ENCODE measurements around the gene MORN1.

MORN1 gene

DNA sequence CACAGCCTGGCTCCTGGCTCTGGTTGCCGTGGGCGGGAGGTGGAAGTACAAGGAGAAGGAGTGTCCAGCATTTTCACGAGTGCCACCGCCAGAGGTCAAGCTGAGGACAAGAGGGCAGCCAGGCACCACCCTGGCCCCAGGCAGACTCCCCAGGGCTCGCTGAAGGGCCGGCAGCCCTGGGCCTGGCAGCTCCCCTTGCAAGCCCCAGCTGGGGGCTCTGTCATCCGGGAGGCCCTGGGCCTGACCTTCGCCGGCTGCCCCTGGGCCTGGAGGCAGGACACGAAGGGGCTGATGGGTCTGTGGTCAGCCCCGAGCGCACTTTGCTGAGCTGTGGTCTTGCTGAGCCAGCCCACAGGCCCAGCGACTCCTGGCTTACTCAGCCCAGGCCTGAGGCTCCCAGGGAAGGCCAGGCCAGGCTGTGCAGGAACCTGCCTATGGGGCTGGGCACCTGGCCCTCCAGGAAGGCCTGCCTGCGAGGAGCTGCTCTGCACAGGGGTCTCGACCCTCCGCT, 74.8 kb downstream of the MORN1 start:
- DNase-seq = no peak

DNA sequence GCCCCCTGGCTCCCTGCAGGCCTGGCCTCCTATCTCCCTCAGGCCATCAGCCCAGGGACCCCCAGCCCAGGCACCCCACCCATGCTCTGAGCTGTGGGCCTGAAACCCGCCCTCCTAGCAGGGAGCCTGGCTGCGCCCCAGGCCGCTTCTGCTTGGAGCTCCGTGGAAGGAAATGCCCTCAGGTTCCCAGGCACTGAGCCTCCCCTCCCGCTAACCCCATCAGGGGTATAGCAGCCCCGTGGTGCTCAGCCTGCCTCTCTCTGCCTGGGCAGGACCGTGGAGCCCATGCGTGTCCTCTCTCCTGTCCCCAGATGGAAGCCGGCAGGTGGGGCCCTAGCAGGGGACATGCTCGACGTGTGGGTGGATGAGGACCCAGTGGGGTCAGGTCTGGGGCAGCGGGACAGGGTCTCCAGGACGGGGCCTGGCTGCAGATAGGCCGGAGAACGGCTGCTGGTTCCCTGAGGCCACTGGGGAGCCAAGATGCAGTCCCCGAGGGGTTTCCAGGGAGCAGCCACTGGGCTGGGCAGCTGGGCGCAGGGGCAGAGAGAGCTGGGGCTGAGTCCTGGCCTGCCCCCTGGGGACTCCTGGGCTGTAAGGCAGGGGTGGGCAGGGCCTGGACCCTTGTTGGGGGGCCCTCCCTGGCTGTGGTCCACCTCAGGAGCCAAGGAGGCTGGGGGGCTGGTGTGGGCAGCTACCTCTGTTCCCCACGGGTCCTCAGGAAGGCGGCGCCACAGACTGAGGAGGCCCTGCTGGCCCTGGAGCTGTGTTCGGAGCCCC, 75.5 kb downstream of the MORN1 start:
- DNase-seq = no peak

DNA sequence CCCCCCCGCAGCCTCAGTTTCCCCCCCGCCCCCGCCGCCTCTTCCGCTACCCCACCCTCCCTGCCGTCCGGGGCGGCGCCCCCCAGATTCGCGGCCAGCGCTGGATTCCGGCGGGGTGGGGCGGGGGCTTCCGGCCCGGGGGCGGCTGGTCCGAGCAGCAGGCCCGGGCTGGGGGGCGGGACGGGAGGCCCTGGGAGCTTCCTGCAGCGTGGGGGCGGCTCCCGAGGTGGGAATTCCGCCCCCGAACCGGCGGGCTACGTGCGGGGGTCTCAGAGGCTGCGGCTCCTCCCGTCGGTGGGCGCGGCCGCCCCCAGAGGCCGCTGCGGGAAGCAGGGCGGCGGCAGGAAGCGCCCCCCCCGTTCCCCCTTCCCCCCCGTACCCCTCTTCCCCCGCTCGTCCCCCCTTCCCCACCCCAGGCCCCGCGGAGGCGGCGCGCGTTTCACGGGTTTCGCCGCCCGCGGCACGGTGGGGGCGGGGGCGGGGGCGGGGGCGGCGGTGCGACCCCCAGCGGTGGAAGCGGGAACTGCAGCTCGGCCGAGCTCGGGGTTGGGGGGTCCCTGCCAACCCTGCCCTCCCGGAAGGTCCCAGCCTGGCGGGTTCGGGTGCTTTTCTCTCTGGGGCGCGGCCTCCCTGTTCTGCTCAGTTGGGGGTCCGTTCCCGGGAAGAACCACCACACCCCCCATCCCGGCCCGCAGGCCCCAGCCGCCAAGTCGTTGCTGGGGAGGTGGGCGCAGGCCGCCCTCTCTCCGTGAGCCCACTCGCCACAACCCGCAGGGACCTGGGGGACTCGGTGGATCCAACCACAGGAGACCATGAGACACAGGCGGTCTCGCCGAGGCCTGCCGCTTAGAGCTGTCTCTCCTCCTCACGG, 76.3 kb downstream of the MORN1 start:
- peak in 2 of 3 experiments; percentile 17 to 28 for DNase-seq

DNA sequence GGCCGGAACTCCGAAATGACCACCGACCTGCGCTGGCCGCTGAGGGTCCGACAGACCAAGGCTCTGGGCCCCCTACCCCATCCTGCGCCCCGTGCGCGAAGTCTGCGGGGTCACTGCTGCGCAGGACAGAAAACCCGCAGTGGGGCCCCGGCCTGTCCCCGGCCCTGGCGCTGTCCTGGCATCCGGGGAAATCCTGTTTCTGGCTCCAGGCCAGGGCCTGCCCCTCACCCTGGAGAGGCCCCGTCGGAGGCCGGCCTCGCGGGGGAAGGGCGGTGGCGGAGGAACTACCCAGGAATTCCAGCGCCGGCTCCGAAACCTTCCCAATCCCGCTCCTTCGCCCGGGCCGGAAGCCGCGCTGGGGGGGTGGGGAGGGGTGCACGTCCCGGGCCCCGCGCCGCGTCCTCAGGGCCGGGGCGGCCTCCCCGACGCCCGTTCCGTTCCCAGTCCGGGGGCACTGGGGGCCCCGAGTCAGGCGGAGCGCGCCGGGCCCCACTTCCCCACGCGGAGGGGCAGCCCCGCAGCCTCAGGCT, 77.0 kb downstream of the MORN1 start:
- DNase-seq = peak in 1 of 3 experiments; percentile 15

DNA sequence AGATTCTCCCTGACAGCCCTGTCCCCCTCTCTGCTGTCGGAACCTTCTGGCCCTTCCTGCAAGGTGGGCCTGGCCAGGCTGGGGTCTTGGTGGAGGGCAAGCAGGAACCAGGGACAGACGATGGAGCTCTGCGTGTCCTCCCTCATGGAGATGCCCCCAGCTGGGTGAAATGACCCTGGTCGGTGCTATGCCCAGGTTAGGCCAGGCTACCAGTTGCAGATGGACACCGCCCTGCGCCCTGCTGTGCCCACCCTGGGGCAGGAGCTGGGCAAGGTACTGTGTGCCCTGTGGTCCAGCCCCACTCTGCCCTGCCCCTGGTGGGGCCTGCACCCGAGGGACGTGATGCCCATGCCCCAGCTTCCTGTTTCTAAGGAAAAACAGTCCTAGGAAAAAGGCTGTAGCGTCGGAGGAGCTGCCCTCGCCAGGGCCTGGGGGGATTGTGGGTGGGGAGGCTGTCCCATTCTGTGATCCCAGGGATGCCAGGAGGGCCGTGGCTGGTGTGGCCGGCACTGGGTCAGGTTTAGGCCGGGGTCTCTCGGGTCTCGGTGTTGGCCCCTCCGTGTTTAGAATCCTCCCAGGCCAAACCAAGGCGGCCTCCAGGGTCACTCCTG, 77.6 kb downstream of the MORN1 start:
- no peak for DNase-seq

DNA sequence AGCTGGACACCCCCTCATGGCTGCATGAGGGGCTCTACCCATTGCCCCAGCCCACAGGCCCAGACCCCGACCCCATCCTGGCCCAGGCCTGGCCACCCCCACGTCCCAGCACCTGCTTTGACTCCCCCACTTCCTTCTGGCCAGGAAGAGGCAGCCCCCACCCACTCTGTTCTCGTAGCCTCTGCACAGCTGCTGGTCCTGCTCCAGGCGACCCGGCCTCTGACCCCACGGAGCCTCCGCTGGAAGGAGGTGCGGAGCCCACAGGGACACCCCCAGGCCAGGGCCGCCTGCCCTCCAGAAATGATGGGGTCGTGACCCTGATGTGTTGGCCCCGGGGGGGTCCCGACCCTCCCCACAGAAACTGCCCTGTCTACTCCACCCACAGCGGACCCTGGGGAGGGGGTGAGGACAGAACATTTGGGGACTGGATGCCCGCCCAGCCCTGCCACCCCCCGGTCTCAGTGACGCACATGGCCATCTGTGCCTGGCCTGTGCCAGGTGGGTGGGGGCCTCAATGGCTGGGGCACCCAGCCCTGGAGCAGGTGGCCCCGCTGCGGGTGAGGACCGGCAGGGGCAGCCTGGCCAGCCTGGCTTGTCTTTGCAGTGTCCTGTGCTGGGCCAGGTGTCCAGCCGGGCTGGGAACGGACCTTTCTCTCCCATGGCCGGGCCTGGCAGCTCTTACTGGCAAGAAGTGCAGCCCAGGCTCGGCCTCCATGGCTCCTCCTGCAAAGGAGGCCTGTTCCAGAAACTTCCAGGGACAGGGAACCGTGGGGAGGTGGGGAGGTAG, 78.6 kb downstream of the MORN1 start:
- DNase-seq = no peak

DNA sequence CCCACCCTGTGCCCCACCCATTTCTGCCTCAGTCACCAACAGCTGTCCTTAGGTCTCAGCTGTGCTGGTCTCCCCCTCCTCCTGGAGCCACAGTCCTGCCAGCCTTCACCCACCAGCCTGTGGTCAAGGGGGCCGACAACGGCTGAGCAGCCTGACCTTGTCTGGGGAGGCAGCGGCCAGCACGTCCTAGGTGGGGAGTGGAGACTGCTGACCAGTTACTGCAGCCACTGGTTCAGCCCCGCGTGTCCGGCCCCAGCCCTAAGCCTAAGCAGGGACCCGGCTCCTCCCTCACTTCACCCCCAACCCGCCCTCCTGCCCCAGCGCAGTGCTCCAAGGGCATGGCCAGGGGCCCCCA, 79.2 kb downstream of the MORN1 start:
- no peak for DNase-seq

DNA sequence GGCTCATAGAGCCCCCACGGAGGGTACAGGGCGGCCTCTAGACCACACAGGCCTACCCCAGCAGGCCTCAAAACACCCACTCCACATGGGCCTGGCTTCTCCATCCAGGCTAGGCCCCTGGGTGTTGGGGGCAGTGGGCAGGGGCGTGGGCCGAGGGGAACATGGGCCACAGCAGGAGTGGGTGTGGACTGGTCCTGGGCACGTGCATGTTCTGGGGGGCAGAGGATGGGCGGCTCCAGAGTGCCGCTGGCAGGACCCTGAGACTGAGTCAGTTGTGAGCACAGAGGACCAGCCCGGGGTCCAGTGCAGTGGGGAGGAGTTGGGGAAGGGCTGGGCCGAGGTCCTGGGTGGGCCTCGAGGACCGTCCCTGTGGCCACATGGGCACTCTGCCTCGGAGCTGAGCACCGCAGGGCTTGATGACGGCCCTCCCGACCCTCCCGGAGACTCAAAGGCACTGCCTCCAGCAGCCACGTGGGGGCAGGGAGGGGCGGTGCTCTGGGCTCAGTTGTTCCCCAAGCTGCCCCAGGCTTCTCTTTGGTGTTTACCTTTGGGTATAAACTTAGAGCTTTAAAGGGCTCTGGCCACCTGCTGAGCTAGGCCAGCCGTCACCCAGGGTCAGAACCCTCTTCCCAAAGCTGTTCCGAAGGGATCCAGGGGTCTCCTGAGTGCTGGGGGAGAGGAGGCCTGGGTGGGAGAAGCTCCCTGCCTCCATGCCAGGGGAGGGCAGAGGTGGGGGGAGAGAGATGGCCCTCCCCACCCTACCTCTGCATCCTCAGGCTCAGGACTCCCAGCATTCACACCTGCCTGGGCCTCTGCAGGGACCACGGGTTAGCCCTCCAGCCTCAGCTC, 79.9 kb downstream of the MORN1 start:
- DNase-seq = peak; percentile 18 to 53 (median 25)

DNA sequence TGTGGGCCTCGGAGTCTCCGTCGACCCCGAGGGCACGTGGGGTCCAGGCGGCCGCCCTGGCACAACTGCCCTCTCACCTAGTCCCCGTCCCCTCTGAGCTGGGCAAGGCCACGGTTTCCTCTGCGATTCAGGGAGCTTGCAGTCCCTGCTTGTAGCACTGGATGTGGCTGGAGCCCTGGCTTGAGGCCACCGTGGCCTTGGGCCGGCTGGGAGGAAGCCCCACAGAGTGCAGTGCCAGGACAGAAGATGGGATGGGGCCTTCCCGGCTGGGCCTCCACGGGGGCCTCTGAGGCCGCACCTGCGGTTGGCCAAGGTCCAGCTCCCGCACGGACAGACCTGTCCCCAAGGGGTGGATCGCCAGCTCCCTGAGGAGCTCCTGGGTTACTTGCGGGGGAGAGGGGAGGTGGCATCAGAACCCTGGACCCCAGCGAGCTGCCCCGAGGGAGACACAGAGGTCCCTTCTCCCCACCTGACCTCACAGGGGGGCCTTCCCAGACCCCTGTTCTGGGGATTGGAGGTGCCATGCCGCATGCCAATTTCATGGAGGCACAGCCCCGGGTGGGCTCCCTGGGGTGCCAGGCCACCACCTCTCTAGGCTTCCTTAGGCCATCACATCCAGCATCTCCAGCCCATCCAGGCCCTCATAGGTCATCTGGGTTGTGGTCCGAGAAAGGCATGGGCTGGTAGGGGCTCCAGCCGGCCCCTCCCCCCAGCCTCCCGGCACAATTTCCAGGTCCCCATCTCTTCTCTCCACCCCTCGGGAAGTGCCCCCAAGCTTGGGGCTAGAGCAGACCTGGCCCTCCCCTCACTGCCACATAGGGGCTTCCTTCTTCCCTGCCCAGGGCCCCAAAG, 80.8 kb downstream of the MORN1 start:
- DNase-seq = no peak

DNA sequence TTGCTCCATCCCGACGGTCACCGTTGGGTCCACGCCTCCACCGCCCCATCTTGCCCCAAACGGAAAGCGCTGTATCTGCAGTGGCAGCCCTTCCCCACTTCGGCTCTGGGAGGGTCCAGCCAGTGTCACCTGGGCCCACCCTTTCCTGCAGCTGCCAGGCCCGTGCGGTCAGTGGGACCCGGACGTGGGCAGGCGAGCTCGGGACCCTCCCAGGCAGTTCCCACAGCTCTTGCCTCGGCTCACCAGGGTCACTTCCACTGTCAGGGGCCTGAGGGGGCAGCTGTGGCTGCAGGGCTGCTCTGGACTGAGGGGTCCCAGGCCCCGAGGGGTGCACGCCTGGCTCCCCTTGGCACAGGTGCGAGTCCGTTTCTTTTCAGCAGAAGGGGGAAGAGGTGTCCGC, 82.5 kb downstream of the MORN1 start:
- no peak for DNase-seq

DNA sequence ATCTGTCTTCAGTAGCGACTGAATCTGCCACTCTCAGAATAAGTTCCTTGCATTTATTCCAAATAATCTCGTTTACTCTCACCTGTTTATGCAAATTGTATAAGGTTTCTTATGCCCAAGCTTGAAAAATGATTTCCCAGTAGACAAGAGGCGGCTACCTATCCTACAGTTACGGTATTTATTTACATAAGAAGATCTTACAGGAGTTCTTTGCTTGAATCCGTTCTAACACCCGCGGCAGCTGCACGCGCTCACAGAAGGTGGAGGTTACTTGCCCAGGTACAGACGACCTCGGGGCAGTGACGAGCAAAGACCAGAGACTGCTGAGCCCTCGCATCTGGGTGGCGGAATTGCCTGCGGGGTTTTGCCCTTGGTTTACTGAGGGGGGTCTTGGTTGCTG, 83.4 kb downstream of the MORN1 start:
- DNase-seq = no peak

DNA sequence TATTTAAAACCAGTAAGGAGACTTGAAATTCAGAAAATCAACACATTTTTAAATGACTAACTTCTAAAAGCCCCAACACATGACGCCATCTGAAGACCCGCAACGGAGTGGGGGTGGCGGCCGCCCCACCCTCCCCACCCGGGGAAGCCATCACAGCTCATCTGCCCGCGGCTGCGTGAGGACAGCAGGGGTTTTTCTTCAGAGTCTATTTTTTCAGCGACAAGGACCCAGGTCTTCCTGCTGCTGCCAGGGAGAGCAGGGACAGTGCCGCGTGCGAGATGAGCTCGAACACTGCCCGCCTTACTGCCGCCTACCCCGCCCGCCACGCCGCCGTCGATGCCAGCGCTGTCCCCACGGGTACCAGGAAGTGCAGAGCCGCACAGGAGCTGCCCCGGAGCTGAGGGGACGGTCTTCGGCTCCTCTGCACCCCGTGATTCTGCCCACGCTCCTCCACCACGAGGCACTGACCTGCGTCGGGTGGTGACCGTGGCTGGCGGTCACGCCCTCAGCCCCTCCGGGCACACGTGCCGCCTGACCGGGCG, 84.2 kb downstream of the MORN1 start:
- DNase-seq = no peak

DNA sequence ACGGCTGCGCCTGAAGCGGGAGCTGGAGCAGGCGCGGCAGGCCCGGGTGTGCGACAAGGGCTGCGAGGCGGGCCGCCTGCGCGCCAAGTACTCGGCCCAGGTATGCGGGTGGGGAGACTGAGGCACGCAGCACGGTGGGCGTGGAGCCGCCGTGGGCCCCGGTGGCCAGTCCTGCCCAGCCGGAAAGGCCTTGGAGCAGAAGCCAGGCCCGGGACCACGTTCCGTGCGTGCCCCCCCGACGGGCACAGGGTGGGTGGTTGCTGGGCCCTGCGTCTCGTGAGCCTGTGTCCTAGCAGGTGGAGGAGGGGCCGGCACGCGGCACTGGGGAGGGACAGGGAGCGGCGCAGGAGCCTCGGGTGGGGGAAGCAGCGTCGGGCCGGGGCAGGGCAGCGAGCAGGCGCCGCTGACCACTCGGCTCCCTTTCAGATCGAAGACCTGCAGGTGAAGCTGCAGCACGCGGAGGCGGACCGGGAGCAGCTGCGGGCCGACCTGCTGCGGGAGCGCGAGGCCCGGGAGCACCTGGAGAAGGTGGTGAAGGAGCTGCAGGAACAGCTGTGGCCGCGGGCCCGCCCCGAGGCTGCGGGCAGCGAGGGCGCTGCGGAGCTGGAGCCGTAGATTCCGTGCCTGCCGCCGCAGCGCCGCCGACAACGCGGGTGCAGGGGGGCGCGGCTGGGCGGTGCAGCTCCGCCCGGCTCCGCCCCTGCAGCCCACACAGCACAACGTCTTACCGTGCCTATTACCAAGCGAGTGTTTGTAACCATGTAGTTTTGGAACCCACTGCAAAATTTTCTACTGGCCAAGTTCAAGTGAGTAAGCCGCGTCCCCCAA, 85.0 kb downstream of the MORN1 start:
- DNase-seq = no peak

DNA sequence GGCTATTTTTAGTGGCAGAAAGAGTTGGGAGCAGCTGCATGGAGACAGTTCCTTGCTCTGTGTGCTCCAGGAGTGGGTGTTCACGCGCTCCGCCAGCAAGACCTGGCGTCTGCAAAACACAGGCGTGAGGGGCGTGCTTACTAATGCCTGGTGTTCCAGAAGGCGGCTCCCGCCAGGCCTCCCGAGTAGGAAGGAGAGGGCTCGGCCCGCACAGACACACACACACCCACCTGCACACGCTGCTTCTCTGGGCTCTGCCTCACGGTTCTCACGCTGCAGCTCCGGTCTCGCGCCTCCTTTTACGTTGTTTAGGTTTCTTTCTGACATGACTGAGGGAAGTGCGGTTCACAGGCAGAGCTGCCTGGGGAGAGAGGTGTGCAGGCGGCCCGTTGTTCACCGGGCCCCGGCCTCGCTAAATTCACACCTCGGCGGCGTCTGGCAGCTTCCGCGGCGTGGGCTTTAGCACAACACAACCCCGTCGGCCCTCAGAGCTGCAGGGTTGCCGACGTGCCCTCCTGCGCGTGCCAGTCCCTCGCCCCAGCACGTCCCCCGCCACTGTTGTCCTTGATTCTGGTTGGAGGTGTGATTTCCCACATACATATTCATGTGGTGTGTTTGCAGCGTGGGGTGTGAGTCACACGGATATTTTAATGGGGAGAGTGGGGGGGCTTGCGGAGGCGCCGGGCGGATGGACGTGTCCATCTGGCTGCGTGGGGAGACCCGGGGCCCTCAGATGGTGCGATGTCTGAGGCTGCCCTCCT, 86.3 kb downstream of the MORN1 start:
- DNase-seq = no peak

DNA sequence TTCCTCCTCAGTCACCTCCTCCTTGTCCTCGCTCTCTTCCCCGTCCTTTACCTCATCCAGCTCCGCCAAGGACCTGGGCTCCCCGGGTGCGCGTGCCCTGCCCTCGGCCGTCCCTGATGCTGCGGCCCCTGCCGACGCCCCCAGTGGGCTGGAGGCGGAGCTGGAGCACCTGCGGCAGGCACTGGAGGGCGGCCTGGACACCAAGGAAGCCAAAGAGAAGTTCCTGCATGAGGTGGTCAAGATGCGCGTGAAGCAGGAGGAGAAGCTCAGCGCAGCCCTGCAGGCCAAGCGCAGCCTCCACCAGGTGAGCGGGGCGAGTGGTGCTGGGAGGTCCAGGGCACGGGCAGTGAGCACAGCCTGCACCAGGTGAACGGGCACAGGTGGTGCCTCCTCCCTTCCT, 87.1 kb downstream of the MORN1 start:
- DNase-seq = no peak

DNA sequence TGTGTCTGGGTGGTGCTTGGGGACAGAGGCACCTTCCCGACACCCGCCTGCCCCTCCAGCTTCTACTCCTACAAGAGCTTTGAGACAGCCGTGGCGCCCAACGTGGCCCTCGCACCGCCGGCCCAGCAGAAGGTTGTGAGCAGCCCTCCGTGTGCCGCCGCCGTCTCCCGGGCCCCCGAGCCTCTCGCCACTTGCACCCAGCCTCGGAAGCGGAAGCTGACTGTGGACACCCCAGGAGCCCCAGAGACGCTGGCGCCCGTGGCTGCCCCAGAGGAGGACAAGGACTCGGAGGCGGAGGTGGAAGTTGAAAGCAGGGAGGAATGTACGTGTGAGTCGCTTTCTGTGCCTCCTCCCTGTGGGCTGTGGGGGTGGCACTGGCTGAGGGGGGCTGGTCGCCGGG, 87.6 kb downstream of the MORN1 start:
- no peak for DNase-seq

DNA sequence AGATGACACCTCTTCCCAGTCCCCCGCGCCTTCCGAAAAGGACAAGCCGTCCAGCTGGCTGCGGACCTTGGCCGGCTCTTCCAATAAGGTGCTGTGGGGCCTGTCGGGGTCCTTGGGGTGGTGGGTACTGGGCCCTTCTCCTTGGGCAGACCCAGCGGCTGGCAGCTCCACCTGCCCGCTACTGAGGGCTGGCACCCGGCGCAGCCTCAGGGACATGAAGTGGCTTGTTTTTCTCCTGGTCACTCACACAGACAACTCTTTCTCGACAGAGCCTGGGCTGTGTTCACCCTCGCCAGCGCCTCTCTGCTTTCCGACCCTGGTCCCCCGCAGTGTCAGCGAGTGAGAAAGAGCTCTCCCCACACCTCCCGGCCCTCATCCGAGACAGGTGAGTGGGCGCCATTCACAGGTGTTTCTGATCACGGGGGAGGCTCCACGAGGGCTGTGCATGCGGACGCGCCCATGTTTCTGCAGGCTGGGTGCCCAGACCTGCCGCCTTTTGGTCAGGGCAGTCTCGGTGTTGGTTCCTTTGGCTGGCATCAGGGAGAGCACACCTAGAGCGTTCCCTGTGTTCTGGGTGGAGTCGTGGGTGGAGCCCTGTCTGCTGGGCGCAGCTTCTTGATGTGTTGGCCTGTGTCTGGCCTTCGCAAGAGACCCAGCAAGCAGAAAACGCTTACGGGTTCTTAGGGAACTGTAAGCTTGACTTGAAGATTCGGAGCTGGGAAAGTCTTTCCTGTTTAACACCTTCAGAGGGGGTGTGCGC, 88.2 kb downstream of the MORN1 start:
- DNase-seq = no peak
